Epithelial cell of proximal tubule (primary cell): Measurements from ENCODE around the gene OTUD5. TPM values are rescaled to one million over a fixed set of nuclear protein-coding genes. Genes with fewer than 3 reads are reported as not detected.
A peak's percentile ranks its signal among the peaks of the same experiment; 100 is the strongest.

Source experiments
- DNase-seq: peaks from one replicate; pipeline ENCODE4 v3.0.0-alpha.2; 2011; ENCODE audit warnings: low read depth
- H3K4me3 ChIP-seq: 2 replicates; pipeline ENCODE4 v1.5.1; 2011; ENCODE audit warnings: low read depth, mild to moderate bottlenecking, low read length
- total RNA-seq: library from RNA; depleted of rRNA; stranded (reverse); fragments of >200 nt; gene quantifications from 2 replicates; pipeline ENCODE4 v1.2.3, GENCODE V29; 2015
- TF ChIP-seq, protein P1 (sequence below): conservative IDR thresholded peaks from 2 replicates; pipeline ENCODE4 v1.5.1; 2012; ENCODE audit warnings: low read depth, mild to moderate bottlenecking, low read length

Gene OTUD5
- total RNA-seq, 1 donor from 2014 or later: 44.2 TPM

DNA sequence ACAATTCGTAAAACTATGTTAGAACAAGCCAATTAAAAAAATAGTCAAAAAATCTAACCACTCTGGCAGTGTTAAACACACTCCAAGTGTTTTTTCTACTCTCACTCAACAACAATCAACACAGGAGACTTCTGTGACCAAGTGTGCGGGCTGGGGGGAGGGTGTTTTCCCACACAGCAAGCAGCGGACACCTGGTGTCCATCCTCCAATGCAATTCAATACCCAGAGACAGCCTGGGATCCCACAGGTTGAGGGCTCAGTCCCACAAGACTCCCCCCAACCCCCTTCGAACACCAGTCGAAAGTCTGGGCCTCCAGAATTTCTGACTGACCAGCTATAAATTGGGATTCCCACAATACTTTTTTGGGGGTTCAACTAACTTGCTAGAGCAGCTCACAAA is 30.3 kb downstream of the OTUD5 start:
- no peak overlapping the region for H3K4me3 ChIP-seq

DNA sequence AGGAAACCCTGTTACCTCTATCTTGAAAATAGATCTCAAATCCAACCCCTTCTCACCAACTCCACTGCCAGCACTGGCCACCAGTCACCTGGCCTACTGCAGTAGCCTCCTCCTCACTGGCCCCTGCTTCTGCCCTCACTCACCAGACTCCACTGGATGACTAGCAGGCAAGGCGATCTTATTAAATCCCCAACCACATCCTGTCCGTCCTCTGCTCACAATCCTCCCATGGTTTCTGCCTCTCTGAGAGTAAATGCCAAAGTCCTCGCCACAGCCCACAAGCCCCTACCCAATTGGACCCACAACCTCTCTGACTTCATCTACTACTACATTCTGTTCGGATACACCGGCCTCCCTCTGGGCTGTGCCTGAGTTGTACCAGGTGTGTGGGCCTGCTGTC is 33.1 kb downstream of the OTUD5 start:
- DNase-seq: no peak
- no peak overlapping the region for H3K4me3 ChIP-seq
- TF ChIP-seq, protein P1, sequence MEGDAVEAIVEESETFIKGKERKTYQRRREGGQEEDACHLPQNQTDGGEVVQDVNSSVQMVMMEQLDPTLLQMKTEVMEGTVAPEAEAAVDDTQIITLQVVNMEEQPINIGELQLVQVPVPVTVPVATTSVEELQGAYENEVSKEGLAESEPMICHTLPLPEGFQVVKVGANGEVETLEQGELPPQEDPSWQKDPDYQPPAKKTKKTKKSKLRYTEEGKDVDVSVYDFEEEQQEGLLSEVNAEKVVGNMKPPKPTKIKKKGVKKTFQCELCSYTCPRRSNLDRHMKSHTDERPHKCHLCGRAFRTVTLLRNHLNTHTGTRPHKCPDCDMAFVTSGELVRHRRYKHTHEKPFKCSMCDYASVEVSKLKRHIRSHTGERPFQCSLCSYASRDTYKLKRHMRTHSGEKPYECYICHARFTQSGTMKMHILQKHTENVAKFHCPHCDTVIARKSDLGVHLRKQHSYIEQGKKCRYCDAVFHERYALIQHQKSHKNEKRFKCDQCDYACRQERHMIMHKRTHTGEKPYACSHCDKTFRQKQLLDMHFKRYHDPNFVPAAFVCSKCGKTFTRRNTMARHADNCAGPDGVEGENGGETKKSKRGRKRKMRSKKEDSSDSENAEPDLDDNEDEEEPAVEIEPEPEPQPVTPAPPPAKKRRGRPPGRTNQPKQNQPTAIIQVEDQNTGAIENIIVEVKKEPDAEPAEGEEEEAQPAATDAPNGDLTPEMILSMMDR: no peak

More for the DNA sequence above, 30.3 kb downstream of the OTUD5 start:
- TF ChIP-seq, protein P1: no peak
- no peak for DNase-seq

DNA sequence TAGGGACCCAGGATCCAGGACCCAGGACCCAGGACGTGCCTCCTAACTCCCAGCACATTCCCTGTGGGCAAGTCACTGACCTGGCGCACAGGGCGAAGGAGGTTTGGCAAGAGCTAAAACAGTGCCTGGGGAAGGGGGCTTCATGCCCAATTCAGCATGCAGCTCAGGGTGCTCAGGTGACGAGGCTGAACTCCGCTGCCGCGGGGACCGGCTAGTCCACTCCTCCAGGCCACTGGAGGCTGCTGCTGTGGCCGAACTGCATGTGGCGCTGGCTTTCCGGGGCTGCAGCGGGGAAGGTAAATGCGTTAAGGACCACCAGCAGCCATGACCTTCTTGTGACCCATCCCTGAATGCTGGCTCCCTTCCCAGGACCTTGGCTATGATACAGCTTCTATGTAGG is 33.6 kb downstream of the OTUD5 start:
- TF ChIP-seq, protein P1: no peak
- H3K4me3 ChIP-seq: no peak overlapping the region
- no peak for DNase-seq

DNA sequence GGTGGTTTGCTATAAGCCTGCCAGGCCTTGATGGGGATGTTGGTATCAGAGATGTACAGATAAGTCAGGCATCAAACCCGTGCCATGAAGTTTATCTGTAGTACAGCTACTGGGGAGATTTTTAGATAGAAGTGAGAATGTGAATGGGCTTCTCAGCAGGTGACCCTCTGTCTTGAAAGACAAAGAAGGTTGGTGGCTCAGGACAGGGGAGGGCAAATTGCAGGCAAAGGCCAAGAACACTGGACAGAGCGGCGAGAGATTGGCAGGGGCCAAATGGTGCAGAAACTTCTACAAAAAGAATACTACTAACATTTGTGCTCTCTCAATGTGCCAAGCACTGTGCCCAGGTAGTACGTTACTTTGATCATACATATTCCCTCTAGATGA is 36.7 kb downstream of the OTUD5 start:
- DNase-seq: no peak
- H3K4me3 ChIP-seq: no peak overlapping the region
- TF ChIP-seq, protein P1: no peak

DNA sequence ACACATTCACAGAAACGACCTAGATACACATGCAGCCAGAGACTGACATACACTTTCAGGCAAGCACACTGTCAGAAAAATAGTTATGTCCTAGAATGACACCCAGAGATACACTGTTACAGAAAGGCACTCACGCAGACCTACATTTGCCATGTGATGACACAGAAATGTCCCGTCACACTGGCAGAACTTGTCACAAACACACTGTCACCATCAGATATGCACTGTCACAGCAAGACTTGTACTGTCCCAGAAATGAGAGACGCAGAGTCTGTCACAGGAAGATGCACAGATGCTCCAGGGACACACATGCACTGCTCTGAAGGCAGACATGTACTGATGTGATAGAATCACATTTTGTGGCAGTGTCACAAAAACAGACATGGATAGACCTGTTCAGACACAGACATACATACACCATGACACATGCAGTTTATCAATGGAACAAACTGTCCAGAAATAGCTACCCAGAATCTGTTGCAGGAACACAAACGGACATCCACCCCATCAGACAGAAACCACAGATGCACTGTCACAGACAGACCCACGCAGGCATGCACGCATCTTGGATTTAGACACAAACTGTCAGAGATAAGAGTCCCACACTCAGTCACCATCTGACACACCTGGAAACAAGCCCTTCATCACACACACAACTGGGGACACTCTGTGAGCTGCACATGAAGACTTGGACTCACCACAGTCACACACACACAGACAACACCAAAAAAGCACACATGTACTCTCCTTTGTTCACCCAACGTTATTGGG is 37.3 kb downstream of the OTUD5 start:
- TF ChIP-seq, protein P1: no peak
- H3K4me3 ChIP-seq: no peak overlapping the region
- no peak for DNase-seq

DNA sequence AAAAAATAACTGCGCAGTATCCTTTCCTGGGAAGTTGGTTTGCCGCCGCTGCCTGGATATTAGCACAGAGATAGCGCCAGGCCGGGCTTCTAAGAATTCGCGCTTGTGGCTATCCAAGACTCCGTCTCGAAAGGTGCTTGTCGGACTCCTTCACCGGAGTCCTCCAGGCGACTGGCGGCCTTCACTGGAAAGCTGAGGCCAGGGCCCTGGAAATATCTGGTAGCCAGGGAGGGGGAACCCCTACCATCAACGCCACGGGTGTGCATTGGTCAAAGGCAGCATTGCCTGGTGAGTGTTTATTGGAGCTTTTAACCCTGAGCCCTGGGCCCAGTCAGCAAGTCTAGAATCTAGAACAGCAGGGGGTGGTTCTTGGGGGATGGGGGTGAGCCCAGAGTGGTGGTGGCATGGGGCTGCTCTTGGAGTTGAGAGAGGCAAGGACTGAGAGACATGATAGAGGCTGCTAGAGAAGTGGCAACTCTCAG is 38.0 kb downstream of the OTUD5 start:
- no peak for DNase-seq
- TF ChIP-seq, protein P1: no peak
- peak overlapping the region; percentile 78 for H3K4me3 ChIP-seq
